GM06990 (cell line): ENCODE results near the gene INS.

Source experiments
- DNase-seq: peaks from one replicate; pipeline ENCODE4 v3.0.0-alpha.2; 2011; ENCODE audit not compliant: insufficient read length; ENCODE audit errors: extremely low read depth
- H3K27me3 ChIP-seq: replicated peaks from 2 replicates; pipeline ENCODE4 v1.6.0; 2011; ENCODE audit warnings: low read length; ENCODE audit not compliant: control insufficient read depth, insufficient read depth
- H3K36me3 ChIP-seq: 2 replicates; pipeline ENCODE4 v1.5.1; 2011; ENCODE audit warnings: low read length; ENCODE audit not compliant: control insufficient read depth, insufficient read depth
- H3K4me3 ChIP-seq: replicated peaks from 2 replicates; pipeline ENCODE4 v1.5.1; 2011; ENCODE audit warnings: low read depth, mild to moderate bottlenecking, control low read depth, low read length
- TF ChIP-seq, protein P1 (sequence below): IDR thresholded peaks from 2 replicates; pipeline ENCODE4 v1.5.1; 2011; ENCODE audit warnings: low read length, control low read depth, mild to moderate bottlenecking, inconsistent platforms; ENCODE audit not compliant: insufficient read depth, poor library complexity, severe bottlenecking

The INS gene

DNA sequence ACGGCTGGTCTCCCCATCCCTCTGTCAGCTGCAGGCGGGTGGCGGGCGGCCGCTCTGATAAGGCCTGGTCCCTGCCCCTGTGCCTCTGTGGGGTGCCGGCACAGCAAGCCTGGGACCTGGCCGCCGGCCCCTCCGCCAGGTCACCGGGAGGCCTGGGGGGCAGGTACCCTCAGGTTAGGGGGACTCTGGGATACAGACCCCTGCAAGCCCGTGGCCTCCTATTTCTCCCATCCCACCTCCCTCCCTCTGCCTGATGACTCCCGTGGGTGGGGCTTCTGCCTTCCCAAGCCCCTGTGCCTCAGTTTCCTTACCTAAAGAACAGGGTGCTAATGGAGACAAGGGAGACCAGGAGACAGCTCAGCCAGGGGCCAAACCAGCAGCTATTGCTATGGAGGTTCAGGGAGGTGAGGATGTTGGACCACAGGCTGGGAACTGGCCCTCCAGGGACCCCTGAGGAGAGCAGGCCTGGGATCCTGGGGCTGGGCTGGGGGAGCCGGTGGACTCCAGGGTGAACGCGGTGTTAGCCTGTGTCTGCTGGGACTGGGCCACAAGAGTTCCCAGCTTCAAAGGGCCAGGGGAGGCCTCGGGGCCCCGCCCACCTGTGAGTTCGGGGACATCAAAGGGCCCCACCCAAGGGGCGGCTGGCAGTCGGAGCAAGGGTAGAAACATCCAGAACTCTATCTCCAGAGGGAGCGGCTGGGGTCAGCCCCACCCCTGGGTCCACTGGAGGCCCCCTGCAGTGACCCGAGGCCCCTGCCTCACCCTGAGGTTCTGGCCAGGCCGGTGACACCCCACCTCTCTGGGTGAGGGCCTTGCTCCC lies 42.6 kb upstream of the INS start:
- DNase-seq = no peak
- Histone ChIP-seq H3K36me3 (no peaks in the 10 kb centered on the region), H3K27me3 (no peaks in the 10 kb centered on the region; the same call in 1 of the 2 replicates), H3K4me3 (no peak overlapping the region)
- TF ChIP-seq, protein P1, sequence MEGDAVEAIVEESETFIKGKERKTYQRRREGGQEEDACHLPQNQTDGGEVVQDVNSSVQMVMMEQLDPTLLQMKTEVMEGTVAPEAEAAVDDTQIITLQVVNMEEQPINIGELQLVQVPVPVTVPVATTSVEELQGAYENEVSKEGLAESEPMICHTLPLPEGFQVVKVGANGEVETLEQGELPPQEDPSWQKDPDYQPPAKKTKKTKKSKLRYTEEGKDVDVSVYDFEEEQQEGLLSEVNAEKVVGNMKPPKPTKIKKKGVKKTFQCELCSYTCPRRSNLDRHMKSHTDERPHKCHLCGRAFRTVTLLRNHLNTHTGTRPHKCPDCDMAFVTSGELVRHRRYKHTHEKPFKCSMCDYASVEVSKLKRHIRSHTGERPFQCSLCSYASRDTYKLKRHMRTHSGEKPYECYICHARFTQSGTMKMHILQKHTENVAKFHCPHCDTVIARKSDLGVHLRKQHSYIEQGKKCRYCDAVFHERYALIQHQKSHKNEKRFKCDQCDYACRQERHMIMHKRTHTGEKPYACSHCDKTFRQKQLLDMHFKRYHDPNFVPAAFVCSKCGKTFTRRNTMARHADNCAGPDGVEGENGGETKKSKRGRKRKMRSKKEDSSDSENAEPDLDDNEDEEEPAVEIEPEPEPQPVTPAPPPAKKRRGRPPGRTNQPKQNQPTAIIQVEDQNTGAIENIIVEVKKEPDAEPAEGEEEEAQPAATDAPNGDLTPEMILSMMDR = no peak

DNA sequence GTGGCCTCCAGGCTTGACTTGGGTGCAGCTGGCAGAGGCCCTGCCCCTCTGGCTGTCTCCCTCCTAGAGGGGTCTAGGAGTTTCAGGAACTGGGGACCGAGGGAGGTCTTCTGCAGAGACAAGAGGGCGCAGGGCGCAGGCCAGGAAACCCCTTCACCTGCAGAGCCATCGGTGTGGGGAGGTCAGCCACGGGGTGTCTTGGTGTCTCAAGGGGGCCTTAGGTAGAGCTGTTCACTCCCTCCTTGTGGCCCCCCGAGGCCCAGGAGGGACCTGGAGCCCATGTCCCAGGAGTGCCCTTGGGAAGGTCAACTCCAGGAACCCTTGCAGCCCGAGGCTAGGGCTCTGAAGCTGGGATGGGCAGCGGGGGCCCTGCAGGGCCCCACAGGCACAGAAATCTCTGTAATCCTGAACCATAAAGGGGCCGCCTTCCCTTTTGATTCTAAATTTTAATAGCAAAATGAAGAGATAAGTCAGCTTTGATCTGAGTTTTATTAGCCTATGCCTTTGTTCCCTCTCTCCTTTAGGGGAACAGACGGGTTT lies 42.0 kb upstream of the INS start:
- TF ChIP-seq, protein P1 = no peak
- Histone ChIP-seq H3K4me3 (no peak overlapping the region), H3K27me3 (no peaks in the 10 kb centered on the region; the same call in 1 of the 2 replicates), H3K36me3 (no peaks in the 10 kb centered on the region)
- DNase-seq = no peak

DNA sequence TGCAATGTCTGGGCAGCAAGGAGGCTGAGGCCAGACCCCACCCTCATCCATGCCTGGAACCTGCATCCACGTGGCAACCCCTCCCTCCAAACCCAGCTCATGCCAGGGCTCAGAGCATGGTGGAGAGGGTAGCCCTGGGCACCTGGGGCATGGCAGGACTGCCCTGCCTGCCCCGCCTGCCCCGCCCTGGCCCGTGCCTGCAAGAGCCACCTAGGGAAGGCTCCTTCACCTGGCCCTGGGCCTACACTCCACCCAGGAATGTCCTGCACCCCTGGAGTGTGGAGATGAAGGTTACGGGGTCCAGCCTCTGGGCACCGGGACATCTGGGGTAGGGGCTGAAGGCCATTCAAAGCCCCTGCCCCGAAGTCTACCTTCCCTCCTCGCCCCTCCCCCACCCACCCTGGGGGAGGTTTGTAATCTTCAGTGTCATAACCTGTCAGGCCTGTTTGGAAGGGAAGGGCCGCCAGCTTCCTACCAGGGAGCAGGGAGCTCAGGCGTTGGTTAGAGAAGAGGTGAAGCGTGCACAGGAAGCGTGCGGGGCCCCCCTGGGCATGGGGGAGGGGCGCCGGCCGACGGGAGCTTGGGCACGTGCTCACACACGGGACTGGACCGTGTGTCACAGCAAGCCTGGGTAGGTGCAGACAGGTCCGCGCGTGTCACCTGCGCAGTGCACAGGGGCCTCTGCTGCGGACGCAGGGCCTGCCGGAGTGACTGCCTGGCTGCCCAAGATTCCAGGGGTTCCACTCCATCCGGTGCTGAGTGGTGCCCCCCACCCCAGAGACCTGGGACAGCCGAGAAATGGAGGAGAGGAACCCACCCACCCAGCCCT lies 41.3 kb upstream of the INS start:
- no peak for DNase-seq
- Histone ChIP-seq H3K27me3 (no peaks in the 10 kb centered on the region; the same call in 1 of the 2 replicates), H3K36me3 (no peaks in the 10 kb centered on the region), H3K4me3 (no peak overlapping the region)
- TF ChIP-seq, protein P1 = no peak

DNA sequence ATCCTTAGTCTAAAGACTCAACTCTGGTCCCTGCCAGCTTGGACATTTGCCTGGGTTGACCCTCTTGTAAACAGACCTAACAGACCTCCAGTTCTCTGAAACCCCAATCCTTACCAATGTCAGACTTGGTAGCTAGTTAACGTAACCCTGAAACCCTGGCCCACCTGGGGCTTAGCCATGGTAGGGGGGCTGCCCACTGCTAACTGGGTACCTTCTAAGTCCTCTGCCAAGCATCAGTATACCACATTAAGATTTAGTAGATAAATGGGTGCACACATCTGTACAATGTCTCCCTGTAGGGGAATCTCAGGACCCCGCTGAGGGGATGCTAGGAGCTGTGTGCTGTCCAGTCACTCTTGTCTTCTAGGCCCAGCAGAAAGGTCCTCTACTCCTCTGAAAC lies 40.5 kb upstream of the INS start:
- Histone ChIP-seq H3K27me3 (no peaks in the 10 kb centered on the region; the same call in 1 of the 2 replicates), H3K4me3 (no peak overlapping the region), H3K36me3 (no peaks in the 10 kb centered on the region)
- TF ChIP-seq, protein P1 = no peak
- DNase-seq = no peak

DNA sequence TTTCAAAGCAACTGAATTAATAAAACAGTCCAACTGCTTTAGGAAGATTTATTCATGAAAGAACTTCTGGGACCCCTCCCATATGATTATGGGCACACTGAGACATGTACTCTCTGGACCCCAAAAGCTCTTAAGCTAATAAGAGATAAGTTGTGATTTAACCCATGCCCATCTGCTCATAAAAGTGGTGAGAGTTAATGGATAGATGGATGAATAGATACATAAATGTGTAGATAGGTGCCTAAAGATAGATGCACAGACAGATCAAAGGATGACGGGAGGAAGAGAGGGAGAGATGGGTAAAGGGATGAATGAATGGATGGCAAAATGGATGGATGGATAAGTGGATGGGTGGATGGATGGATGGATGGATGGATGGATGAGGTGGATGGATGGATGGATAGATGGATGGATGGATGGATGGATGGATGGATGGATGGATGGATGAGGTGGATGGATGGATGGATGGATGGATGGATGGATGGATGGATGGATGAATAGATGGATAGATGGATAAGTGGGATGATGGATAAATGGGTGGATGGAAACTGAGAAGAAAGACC lies 40.0 kb upstream of the INS start:
- DNase-seq = no peak
- Histone ChIP-seq H3K4me3 (no peak overlapping the region), H3K27me3 (no peaks in the 10 kb centered on the region; the same call in 1 of the 2 replicates), H3K36me3 (no peaks in the 10 kb centered on the region)
- TF ChIP-seq, protein P1 = no peak
